HG02943 (cell line): Measurements from ENCODE around the gene CCDC68.
"Not testable (repeated sequence)": the region's sequence is repeated elsewhere in the genome, so short reads cannot be mapped to it uniquely, and the experiment has no call there.

ENCODE experiments used
- ATAC-seq: cut with Tn5 transposase; IDR thresholded peaks from one replicate; pipeline ENCODE4 v1.9.1; 2021; ENCODE audit warnings: mild to moderate bottlenecking, low read depth, moderate library complexity; ENCODE audit not compliant: unreplicated experiment

CCDC68 gene

GRCh38 chr18:54958704-54959625 lies at the start of gene CCDC68:
TSS of gene CCDC68 (minus strand) at chr18:54959461. CDS start at chr18:54942791, 16,670 bp downstream.
- no peak for ATAC-seq

DNA sequence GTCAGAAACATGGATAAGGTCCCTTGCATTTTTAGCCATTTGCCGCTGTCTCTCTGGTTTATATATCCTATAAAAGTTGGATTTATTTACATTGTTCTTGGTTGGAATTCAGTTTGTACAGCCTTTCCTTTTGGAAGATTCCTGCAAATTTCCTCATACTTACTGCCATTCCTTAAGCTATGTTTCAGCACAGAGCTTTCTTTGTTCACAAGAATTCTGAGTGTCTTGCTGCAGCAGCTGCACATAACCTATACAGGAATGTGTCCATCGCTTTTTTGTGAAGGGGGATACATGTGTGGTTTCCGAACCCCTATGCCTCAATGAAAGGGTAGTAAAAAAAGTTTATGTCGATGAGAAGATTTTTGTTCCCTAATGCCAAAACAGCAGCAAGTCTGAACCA lies 48.3 kb upstream of the CCDC68 start:
- no peak for ATAC-seq

GRCh38 chr18:55003695-55004094 lies 44.4 kb upstream of the CCDC68 start:
- ATAC-seq, result no peak

GRCh38 chr18:55002261-55002660 lies 43.0 kb upstream of the CCDC68 start:
- ATAC-seq, result no peak

DNA sequence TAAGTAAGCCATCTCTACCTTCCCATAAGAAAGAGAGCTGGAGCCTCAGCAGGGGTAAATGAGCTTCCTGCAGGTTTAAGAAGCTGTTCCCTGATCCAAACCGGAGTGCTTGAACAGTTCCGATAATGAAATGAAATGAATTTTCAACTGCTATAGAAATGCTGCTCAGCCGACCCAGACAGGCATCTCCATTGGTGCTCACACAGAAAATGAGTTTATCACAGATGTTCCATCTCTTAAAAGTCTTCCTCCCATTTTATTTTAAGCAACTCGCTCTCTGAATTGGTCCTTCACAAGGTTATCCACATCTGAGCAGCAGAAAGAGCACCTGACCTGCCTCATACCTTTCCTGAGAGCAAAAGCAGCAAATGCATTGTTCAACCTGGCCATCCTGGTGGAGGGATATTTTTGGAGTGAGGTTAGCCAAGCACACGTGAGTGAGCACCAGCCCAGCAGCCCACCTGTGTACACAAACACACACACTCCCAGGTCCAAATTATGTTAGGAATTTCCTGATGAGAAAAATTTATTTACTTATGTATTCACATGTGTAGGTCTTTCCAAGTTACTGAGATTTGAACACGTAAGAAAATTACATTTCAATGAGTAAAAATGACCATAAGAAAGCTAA lies 42.2 kb upstream of the CCDC68 start:
- no peak for ATAC-seq

DNA sequence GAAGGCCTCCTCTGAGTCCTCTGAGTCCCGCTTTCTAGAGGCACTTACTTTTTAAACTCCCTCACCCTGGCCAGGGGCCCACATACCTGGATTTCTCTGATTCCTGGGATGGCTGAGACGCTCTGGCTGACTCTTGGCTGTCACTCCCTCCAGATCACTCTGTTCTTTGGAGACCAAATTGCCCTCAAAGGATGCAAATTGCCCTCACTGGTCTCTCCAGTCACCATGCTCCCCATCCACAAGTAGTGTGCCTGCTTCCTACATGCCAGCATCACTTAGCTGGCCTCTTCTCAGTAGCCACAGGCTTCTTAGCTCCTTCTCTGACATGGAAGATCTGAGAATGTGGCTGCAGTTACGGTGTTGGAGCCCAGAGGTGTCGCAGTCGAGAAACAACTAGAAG lies 41.3 kb upstream of the CCDC68 start:
- ATAC-seq, result no peak

DNA sequence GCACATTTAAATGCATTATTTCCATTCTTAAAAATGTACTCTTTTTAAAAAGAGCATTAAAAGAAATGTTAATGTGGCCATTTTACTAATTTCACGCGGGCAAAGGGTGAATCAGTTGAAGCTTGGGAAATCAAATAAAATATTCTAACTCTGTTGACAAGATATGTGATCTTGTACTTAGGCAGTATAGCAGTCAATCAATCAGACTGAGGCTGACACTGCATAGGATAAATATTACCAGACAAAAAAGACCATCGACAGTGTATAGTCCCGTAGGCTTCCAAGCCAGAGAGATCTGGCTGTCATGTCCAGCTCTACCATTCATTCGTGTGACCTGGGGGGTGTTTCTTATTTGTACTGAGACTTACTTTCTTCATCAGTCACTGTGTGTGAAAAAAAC lies 39.8 kb upstream of the CCDC68 start:
- no peak for ATAC-seq

DNA sequence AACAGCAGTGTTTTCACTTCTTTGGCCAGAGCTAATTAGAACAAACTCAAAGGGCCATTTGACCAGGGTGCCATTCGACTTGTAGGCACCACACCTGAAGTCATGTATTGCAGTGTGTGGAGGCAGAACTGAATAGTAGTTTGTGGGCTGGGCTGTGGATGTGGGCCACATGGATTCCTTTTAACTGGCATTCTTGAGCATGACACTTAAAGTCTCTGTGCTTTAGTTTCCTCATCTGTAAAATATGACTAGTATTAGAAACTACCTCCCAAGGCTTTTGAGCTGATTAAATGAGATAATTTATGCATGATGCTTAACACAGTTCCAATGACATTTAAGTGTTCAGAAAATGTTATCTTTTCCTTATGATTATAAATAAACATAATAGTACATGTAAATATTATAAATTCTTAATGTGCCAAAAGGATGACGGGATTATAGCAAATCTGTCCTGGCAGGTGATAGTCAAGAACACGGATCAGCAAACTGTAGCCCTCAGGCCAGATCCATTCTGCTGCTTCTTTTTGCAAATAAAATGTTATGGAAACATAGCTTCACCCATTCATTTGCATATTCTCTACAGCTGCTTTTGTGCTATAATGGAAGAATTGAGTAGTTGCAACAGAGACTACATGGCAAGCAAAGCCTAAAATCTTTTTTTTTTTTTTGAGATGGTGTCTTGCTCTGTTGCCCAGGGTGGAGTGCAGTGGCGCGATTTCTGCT lies 36.3 kb upstream of the CCDC68 start:
- no peak for ATAC-seq

DNA sequence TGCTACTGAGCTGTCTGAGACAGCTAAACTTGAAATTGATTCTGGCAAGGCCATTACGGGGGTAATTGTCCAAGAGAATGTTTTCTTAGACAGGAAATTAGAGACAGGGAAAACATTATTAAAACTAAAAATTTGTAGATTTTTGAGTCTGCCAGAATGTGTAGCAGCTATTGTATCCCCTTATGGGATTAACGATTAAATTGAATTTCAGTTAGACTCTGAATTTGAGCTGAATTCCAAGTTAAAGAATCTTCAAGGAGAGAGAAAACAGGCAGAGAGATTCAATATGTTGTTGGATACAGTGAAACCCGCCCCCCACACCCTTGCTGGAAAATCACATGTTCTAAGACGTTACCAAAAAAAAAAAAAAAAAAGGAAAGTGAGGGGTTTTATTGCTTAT lies 32.7 kb upstream of the CCDC68 start:
- ATAC-seq, result no peak

GRCh38 chr18:54984908-54985307 lies 25.6 kb upstream of the CCDC68 start:
- ATAC-seq, result no peak

DNA sequence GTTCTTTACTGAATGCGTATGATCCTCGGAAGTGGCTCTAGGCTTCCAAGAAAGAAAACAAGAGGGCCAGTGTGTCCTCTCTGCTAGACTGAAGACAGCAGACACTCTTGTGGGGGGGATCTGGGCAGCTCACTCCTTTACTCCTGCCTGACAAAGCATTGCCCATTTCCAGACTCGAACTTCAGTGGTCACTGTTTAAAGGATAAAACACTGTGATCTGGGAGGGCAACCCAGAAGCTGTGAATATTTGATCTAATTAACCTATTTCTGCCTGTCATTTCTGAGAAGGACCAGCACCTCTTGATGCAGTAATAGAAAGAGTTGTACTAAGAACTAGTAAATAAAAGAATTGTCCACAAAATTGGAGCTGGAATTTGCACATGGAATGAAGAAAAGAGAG lies 24.5 kb upstream of the CCDC68 start:
- ATAC-seq, result no peak

GRCh38 chr18:54983041-54983686 lies 23.9 kb upstream of the CCDC68 start:
- ATAC-seq, result peak; percentile 90

DNA sequence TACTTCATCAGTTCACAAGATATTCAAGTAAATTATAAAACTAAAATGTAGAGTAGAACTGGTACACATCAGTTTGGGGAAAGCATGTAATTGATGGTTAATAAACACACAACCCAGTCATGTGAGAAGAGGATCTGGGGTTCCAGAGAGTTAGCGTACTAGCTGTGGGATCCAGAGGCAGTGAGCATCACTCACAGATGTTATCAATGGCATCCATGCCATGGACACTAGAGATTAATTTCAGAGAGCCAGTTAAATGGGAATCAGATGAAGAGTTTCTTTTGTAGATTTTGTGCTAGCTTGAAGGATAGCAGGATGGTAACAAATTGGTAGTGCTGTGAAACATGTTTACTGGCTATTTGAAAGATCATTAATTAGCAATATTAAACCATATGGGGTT lies 21.8 kb upstream of the CCDC68 start:
- no peak for ATAC-seq

DNA sequence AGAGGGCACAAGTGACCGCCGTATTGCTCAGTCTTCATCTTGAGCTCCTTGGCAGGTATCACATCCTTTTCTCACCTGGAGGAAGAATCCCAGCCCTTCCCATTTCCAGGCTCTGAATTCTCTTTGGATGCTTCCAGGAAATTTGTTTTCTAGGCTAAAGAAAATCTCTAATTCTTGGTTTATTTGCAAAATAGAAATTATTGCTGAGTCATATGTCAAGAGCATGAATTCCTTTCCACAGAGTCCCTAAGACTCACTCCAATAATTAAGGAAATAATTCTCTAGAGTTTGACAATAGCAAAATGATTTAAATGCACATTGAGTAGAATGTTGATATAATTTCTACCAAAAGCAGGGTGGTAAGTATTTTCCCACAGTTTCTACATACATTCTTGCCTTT lies 16.3 kb upstream of the CCDC68 start:
- ATAC-seq, result no peak

DNA sequence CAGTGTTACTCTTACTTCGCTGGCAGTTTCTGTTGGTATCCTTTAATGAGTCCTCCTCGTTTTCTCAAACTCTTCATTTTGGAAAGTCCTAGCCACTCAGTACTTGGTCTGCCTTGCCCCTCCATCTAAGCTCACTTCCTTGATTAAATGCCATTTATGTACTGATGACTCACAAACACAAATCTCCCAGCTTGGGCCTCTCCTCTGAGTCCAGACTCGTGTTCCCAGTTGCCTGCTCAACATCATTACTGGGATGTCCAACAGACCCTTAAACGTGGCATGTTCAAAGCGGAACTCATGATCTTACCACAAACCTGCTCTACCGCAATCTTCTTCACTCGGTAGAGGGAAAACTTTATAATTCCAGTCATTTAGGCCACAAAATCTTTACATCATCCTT lies 13.8 kb upstream of the CCDC68 start:
- no peak for ATAC-seq

- no peak for ATAC-seq
These were observed 9.5 kb upstream of the CCDC68 start for GRCh38 chr18:54968807-54969206.

GRCh38 chr18:54968237-54968636 lies 9.0 kb upstream of the CCDC68 start:
- ATAC-seq, result not testable (repeated sequence)

- ATAC-seq, result no peak
These were observed 8.5 kb upstream of the CCDC68 start for GRCh38 chr18:54967786-54968185.

DNA sequence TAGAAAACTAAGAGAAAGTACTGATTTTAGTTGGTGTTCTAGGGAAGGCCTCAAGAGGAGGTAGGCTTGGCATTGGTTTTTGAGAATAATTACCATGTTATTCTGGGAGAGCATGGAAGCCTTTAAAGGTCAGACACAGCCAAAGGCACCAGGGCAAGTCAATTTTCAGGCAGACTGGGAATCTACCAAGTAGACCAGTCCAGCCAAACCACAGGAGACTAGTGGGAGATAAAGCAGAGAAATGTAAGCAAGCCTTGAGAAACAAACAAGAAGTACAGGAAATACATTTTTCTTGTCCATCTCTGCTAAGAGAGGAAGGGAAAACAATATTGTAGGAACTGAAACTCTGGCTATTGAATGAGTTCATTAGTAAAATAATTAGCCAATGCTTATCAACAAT lies 5.5 kb upstream of the CCDC68 start:
- no peak for ATAC-seq

GRCh38 chr18:54962919-54963645 lies 3.8 kb upstream of the CCDC68 start:
- no peak for ATAC-seq
